BE2C (cell line): ENCODE results near the gene PSMB8.

ENCODE experiments used
- DNase-seq: peaks from one replicate; pipeline ENCODE4 v3.0.0-alpha.2; 2020
- H3K27me3 ChIP-seq: fragments of 250-450 bp; sonication (Bioruptor Pico); 2 replicates; pipeline ENCODE4 v1.5.1; 2020; ENCODE audit warnings: mild to moderate bottlenecking
- H3K36me3 ChIP-seq: fragments of 250-450 bp; sonication (Bioruptor Pico); 2 replicates; pipeline ENCODE4 v1.5.1; 2020; ENCODE audit warnings: mild to moderate bottlenecking
- H3K4me1 ChIP-seq: fragments of 250-450 bp; sonication (Bioruptor Pico); 2 replicates; pipeline ENCODE4 v1.5.1; 2020
- H3K4me3 ChIP-seq: 2 replicates; pipeline ENCODE4 v1.5.1; 2011; ENCODE audit warnings: low read depth, low read length
- H3K9me3 ChIP-seq: fragments of 250-450 bp; sonication (Bioruptor Pico); 2 replicates; pipeline ENCODE4 v1.5.1; 2020
- CTCF ChIP-seq: IDR thresholded peaks from 2 replicates; pipeline ENCODE4 v1.5.1; 2012; ENCODE audit warnings: mild to moderate bottlenecking, low read depth, low read length

The PSMB8 gene

GRCh38 chr6:32862725-32863124, 18.9 kb upstream of the PSMB8 start:
- H3K36me3 ChIP-seq: no peaks in the 10 kb centered on the region
- no peaks in the 10 kb centered on the region; the same call in 1 of the 2 replicates for H3K4me1 ChIP-seq
- DNase-seq: no peak
- no peaks in the 10 kb centered on the region for H3K9me3 ChIP-seq
- H3K4me3 ChIP-seq: no peak overlapping the region
- H3K27me3 ChIP-seq: peaks cover 94% of the 10 kb centered on the region
- TF ChIP-seq CTCF: no peak

- no peak for DNase-seq
- Histone ChIP-seq H3K36me3 (no peaks in the 10 kb centered on the region), H3K4me3 (no peak overlapping the region), H3K4me1 (no peaks in the 10 kb centered on the region; the same call in 1 of the 2 replicates), H3K27me3 (peaks cover 94% of the 10 kb centered on the region), H3K9me3 (no peaks in the 10 kb centered on the region)
- TF ChIP-seq CTCF: no peak
These were observed 16.8 kb upstream of the PSMB8 start for GRCh38 chr6:32860674-32861073.

GRCh38 chr6:32858194-32858593, 14.3 kb upstream of the PSMB8 start:
- Histone ChIP-seq H3K36me3 (no peaks in the 10 kb centered on the region), H3K4me3 (no peak overlapping the region)
- no peak for TF ChIP-seq CTCF

GRCh38 chr6:32857156-32857891, 13.5 kb upstream of the PSMB8 start:
- H3K4me3 ChIP-seq: no peak overlapping the region

More at GRCh38 chr6:32858194-32858593, 14.3 kb upstream of the PSMB8 start:
- no peaks in the 10 kb centered on the region; the same call in 1 of the 2 replicates for H3K4me1 ChIP-seq
- H3K27me3 ChIP-seq: peaks cover 94% of the 10 kb centered on the region
- no peaks in the 10 kb centered on the region for H3K9me3 ChIP-seq
- DNase-seq: no peak

GRCh38 chr6:32855467-32856174, 11.8 kb upstream of the PSMB8 start:
- no peaks in the 10 kb centered on the region for H3K9me3 ChIP-seq
- no peak for DNase-seq
- TF ChIP-seq CTCF: no peak
- peaks cover 100% of the 10 kb centered on the region for H3K27me3 ChIP-seq
- H3K36me3 ChIP-seq: no peaks in the 10 kb centered on the region
- no peaks in the 10 kb centered on the region for H3K4me1 ChIP-seq
- H3K4me3 ChIP-seq: no peak overlapping the region

More at GRCh38 chr6:32857156-32857891, 13.5 kb upstream of the PSMB8 start:
- Histone ChIP-seq H3K9me3 (no peaks in the 10 kb centered on the region), H3K36me3 (no peaks in the 10 kb centered on the region), H3K4me1 (no peaks in the 10 kb centered on the region; the same call in 1 of the 2 replicates), H3K27me3 (peaks cover 99% of the 10 kb centered on the region)
- no peak for TF ChIP-seq CTCF
- DNase-seq: no peak
